Endothelial cell of hepatic sinusoid (primary cell): ENCODE results near the gene HECW1.
"Not testable (repeated sequence)": the region's sequence is repeated elsewhere in the genome, so short reads cannot be mapped to it uniquely, and the experiment has no call there.

Source experiments
- in situ Hi-C: cut with HindIII; loops from 2 replicates; pipeline ENCODE4 v1.10.0; 2017; ENCODE audit warnings: low sequenced_read_pairs

Gene HECW1

DNA sequence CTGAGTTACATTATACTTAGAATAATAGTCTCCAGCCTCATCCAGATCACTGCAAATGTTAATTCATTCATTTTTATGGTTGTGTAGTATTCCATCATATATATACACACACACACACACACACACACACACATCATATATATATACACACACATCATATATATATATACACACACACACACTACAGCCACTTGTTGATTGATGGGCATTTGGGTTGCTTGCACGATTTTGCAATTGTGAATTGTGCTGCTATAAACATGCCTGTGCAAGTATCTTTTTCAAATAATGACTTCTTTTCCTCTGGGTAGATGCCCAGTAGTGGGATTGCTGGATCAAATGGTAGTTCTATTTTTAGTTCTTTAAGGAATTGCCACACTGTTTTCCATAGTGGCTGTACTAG, 233.2 kb downstream of the HECW1 start:
- in situ Hi-C loops, result not testable (repeated sequence)

DNA sequence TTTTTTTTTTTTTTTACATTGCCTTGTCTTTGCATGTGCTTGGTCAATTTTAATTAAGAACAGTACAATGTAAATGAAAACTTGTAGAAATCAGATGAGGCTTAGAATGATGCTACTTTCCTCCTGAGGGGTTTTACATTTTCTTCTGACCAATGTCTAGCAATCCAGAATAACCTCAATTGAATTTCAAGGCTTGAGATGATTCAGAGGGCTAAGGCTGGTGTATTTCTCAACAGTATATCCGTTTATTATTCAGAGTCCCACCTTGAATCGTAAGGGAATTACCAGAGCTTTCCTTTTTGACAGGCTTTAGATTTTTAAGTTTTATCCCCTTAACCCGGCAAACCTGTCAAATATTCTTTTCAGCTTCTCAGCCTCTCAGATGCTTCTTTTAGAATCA, 239.2 kb downstream of the HECW1 start:
- in situ Hi-C loops, result no loop called here

DNA sequence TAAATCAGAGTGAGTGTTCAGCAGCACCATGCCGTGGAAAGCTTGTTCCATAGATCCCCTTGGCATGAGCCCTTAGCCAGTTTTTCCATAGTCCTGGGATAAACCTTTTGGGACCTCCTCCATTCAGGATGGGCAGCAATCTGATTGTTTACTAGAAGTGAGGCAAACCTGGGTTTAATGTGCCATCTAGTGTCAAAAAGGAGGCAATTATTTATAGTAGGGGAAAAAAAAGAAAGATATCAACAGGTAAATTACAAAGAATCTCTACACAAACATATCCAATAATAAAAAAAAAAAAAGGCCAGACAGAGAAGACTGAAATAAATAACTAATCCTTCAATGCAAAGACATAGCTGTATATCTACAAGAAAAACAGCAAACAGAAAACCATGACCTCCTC, 241.5 kb downstream of the HECW1 start:
- in situ Hi-C loops, result no loop called here

DNA sequence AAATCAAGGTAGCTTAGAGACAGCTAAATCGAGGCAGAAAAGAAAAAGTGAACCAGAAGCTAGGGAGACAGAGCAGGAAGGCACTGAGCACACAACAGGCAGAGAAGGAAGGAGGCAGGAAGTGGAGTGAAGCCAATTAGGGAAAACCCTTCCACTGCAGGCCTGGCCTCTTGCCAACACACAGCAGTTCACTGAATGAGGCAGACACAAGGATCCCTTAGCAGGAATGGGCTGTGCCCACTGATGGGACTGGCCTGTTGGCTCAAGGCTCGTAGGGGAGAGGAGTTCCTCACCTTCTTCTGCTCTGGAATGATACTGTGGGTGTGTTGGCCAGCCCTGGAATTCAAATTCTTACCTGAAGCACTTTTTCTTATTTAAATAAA, 250.2 kb downstream of the HECW1 start:
- in situ Hi-C loops, result no loop called here

DNA sequence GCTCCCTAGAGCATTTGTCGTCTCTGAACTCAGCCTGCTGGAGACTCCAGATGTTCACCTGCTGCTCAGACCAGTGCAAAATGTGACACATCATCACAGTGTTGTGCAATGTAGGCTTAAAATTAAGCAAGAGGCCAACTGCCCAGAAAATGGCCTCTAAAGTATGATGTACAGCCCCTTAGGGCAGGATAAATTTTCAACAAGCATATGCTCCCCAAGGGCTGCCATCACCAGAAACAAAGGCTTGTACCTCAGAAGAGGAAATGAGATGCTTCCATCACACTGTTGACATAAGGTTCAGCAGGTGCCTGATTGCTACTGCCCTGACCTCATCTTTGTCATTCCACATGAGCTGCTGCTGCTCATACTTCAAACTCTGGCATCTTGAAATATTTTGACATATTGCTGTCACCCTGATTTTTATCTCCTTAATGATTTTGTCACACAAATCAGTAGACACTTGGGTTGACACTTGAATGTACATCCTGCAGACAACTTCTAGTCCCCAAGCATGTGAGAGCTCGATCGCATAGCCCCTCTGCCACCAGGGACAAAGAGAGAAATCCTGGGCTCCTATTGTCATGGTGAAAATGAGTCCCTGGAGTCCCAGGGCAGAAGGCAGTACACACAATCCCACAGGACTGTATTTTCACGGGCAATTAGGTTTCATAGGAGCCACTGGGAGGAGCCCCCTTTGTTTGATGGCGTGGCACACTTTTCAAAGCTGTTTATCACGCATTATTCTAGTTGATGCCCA, 250.8 kb downstream of the HECW1 start:
- in situ Hi-C loops, result no loop called here

DNA sequence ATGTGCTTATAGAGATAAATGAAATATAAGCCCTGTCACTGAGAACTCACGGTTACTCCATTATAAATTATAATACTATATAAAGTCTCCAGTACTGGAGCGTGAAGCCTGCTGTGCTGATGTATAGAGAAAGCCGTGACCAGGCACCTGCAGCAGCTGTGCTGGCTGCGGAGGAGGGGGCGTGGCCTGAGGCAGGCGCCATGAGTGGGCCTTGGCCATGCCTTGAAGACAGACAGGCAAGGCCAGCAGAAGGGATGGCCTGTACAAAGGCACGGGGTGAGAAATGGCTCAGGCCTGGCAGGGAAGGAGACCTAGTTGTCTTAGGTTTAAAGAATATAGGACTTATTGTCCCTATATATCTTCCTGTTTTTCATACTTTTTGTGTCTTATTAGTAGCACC, 251.9 kb downstream of the HECW1 start:
- in situ Hi-C loops, result no loop called here

DNA sequence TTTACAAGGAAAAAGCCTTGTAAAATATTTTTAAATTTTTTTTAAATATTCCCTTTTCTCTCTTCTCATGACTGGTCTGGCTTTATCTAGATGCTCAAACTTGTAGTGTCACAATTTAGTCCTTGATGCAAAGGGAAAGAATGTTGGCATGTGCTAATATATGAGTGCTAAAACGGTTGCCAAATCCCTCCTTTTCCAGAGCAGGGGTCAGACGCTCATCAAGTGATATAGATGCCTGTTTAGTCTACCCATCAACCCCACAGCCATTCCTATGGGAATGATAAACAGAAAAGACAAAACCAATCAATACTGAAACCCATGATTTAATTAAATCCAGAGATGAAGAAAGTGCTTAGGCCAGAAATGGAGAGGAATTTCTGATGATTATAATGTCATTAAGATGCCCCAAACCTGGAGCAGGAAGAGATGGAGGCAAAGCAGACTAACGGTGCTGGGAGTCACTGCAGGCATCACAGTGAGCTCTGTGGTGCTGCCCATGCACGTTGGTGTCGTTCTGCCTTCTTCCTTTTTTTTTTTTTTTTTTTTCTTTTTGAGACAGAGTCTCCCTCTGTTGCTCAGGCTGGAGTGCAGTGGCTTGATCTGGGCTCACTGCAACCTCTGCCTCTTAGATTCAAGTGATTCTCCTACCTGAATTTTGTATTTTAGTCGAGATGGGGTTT, 260.4 kb downstream of the HECW1 start:
- in situ Hi-C loops, result no loop called here

DNA sequence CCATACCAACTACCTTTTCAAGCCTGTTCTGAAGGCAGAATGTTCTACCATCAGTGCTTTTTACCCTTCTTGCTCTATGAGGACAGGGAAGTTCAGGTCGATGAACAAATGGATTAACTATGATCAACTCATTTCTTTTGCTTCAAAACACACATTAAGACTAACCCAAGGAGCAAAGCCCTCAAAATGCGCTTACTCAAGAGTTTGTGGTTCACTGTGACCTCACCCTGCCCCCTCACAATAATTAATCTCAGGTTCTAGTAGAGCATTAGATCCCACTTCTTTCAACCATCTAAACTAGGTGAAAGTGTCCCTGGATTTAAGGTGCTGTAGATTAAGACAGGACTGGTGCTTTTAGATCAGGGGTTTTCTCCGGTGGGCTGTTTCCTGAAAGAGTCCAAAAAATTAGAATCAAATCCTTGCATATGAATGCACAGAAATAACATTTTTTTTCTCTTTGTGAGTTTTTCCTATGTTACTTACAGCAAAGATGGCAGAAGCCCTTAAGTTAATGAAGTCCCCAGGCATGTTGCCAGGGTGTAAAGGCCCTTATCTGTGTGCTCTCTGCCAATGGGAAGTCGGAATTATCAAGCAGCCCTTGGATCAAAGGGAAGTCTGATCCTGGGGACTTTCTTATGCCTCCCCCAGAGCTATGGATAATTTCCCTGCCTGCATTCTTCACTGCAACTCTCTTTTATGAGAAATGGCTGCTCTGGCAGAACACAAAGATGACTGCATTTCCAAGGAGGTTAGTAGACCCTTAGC, 264.9 kb downstream of the HECW1 start:
- in situ Hi-C loops, result no loop called here

DNA sequence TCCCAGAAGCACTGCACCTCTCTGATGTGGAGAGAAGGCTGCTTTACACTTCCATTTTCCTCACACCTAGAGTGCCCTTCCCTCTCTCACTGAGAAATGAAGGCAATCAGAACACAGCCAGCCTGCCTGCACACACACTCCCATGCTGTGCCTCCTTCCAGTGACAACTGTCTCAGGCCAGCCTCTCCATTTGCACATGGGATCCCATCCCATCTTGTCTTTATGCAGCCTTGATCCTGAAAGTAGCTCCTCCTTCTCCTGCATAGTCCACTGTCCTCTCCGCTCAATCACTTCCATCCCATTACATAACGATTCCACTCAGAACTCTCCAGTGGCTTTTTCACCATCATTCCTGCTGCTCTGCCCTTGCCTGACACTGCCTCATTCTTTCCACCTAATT, 266.8 kb downstream of the HECW1 start:
- in situ Hi-C loops, result no loop called here

DNA sequence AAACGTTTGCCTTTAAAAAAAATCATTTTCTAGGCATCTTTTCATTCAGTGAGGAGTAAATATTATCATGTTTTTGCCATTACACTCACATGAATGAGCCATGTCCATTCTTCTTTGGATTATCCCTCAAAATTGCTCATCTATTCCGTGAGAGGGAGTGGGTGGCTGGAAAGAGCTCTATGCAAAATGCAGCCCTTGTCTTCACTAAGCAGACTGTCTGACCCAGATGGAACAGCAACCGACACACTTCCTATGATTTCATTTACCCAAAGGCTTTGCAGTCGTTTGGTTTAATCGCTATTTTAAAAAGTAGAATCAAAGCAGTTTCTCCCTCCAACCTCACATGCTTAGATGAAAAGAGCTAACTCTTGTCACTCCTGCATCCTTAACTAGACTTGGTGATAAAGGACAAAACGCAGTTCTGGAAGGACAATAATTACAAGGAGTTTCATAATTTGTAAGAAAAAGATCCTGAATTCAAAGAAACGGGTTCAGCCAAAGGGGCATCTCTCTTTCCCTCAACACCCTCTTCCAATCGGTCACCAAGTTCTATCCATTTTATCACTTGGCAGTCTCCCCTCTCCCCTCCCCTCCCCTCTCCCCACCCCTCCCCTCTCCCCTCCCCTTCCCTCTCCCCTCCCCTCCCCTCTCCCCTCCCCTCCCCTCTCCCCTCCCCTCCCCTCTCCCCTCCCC, 272.3 kb downstream of the HECW1 start:
- in situ Hi-C loops, result no loop called here

DNA sequence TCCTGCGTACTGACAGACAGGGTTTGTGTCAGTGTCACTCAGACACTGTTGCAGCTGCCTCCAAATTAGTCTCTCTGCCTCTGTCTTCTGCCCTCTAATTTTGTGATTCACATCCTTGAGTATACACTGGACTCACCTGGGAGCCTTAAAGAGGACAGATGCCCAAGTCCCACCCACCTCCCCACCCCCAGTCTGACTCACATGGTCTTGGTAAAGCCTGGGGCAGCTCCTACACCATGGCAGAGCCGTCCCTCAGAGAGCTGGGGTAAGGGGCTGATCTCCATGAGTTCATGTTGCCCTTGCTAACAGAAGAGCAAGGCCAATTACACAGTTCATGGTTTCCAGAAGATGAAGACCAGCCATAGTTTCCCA, 272.8 kb downstream of the HECW1 start:
- in situ Hi-C loops, result no loop called here

DNA sequence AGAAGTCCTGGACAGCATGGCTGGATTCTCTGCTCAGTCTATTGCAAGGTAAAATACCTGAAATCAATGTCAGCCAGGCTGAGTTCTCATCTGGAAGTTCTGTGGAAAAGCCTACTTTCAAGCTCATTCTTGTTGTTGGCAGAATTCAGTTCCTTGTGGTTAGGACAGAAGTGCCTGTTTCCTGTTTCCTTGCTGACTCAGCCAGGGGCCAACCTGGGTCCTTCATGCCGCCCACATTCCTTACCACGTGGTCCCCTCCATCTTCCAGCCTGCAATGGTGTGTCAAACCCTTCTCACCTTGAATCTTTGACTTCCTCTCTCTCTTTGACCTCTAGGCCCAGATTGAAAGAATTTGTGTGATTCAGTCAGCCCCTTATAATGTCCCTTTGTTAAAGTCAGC, 273.4 kb downstream of the HECW1 start:
- in situ Hi-C loops, result no loop called here

DNA sequence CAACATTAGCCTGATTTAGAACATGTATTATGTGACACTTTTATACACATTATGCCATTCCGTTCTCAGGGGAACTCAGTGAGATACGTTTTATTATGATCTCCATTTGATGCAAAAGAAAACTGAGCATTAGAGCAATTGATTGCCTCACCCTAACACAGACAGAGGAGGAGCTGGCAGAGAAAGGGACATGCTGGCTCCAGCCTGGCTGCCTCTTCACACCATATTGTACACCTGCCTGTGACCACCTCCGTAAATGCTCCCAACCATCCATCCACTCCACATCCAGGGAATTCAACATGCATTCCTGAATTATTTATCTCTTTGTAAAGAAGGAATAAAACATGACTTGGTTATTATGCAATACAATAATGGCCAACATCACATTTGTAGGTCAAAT, 275.5 kb downstream of the HECW1 start:
- in situ Hi-C loops, result no loop called here

DNA sequence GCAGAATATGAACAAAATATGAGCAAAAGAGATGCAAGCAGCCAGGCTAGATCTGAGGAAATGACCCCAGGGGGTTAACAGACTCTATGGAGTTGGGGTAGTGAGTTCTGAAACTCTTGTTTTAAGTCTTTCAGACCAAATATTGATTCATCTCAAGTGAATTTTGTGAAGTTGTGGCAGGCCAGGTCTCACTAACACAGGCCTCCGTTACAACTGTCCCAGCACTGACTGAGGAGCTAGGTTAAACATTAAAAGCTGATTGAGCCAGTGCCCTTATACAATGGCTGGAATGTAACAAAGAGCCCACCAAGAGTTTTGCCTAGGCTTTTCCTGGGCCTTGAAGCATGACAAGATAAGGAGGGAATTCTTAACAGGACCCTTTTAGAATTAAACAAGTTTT, 278.1 kb downstream of the HECW1 start:
- in situ Hi-C loops, result no loop called here

DNA sequence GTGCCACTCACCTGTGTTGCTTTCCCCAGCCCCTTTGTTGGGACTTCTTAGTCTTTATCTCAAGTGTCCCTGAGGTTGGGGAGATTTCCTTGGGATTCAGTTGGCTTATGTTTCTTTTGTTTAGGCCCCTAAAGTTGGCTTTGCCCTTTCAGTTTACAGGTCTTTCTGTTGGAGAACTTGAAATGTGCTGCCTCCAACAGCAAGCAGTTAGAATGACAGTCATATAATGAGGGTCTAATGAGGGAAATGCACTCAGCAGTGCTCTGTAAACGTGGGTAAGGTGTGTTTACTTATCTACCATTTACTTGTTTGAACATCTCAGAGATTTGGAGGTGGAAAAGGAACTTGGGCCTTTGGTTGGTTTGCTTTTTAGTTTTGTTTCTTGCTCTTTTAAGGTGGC, 279.1 kb downstream of the HECW1 start:
- in situ Hi-C loops, result no loop called here

DNA sequence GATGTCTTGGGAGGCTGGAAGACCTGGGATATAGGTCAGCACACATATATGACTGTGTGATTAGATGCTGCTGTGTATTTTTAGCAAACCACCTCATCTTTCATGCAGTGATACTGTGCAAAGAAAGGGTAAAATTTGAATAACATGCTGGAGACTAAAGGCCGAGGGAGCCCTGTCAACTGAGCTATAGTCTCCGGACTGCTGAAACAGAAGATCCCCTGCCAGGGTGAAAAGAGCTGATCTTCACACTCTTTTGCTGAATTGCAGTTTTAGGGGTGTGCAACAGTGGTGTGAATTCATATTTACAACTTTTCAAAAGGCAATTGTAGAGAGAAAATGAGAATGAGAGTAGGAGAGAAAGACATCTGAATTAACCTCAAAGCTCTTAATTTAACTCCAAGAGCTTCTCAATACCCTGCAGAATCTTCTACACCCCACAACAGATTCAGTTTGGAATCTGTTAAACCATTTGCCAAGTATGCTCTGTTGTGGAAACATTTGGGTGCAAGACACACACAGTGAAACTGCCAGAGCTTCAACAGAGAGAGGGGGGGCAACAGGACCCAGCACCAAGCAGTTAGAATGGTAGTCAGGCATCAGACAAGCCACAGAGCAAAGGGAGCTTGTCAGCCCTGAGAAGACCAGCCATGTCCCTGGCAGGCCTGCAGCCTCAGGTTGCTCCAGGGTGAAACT, 280.3 kb downstream of the HECW1 start:
- in situ Hi-C loops, result no loop called here

DNA sequence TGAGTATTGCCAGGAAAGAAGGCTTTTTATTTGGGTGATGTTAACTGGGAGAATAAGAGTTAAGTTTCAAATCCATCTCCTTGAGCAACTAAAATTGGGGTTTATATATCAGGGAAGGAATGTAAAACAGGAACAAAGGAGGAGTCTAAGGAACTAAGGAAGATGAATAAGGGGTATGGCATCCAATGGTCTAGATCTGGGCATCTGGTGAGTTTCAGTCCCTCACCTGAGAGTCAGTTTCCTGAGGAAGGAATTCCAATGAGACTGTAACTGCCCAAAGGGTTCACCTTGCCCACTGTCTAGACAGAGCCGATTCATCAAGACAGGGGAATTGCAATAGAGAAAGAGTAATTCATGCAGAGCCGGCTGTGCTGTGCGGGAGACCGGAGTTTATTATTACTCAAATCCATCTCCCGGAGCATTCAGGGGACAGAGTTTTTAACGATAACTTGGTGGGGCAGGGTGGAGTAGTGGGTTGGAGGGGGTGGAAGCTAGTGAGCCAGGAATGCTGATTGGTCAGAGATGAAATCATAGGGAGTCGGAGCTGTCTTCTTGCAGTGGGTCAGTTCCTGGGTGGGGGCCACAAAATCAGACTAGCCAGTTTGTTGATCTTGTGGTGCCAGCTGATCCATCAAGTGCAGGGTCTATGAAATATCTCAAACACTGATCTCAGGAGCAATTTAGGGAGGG, 282.1 kb downstream of the HECW1 start:
- in situ Hi-C loops, result no loop called here

DNA sequence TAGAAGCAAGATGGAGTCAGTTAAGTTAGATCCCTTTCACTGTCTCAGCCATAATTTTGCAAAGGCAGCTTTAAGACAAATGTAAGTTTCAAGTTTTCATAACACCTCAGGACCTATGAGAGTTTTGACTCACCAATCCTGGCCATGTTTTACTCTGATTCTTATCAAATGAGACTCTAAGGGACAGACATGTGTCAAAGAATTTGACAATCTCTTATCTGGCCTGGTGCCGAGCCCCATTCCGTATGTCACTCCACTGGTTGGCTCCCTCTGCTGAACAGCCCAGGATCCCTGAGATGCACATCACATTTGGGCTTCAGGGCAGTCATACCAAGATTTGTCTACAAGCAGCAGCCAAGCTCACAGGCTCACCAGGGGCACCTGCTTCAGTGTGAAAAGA, 282.9 kb downstream of the HECW1 start:
- in situ Hi-C loops, result no loop called here

DNA sequence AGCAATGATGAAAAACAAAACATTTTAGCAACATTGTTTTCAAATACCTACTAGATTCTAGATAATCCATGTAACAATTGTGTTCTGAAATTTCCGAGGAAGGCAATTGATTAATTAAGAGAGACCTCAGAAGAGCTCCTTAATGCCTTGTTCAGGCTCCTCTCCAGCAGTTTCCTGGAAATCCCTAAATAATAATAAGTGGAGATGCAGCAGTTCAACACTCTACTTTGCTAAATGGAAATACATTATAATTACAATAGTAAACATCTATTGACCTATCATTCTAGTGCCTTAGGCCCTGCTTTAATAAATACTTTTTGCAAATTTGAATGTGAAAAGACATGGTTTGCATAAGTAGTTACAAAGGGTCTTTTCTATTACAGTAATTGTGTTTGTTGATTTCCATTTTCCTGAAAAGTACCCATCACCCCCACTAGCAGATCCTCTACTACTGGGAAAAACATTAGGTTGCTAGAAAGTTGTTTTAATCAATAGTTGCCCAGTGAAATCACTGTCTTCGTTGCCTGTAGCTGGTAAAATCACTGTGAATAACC, 283.8 kb downstream of the HECW1 start:
- in situ Hi-C loops, result no loop called here

DNA sequence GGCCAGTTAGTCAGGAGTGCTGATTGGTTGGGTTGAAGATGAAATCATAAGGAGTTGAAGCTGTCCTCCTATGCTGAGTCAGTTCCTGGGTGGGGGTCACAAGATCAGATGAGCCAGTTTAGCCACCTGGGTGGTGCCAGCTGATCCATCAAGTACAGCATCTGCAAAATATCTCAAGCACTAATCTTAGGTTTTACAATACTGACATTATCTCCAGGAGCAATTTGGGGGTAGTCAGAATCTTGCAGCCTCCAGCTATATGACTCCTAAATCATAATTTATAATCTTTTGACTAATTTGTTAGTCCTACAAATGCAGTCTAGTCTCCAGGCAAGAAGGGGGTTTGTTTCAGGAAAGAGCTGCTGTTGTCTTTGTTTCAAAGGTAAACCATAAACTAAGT, 286.4 kb downstream of the HECW1 start:
- in situ Hi-C loops, result no loop called here
